HG03575 (cell line): ENCODE results near the gene TSKU.
"Not testable (repeated sequence)": the region's sequence is repeated elsewhere in the genome, so short reads cannot be mapped to it uniquely, and the experiment has no call there.

Experiments
- ATAC-seq: cut with Tn5 transposase; IDR thresholded peaks from one replicate; pipeline ENCODE4 v1.9.1; 2021; ENCODE audit not compliant: unreplicated experiment, insufficient number of reproducible peaks, low FRiP score; ENCODE audit errors: extremely low read depth

TSKU gene

GRCh38 chr11:76808996-76809395 lies 25.8 kb downstream of the TSKU start:
- no peak for ATAC-seq

GRCh38 chr11:76810151-76810853 lies 27.1 kb downstream of the TSKU start:
- ATAC-seq: no peak

GRCh38 chr11:76811259-76811658 lies 28.1 kb downstream of the TSKU start:
- no peak for ATAC-seq

DNA sequence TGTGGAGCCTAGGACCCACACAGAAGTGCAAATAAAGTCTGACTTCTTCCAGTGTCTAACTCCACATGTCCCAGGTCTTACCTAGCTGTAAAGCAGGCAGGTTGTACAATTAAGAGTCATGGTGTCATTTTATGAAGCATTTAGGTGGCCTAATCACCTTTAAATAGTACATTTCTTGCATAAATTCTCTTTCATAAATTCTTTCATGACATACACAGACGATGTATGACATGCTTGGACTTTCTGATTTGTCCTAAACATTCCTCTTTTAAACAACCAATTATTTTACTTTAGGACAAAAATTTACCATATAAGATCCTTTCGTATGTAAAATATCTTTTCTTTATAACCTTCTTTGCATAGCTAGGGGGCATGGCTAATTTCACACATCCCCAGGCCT lies 31.3 kb downstream of the TSKU start:
- no peak for ATAC-seq

GRCh38 chr11:76815678-76816077 lies 32.5 kb downstream of the TSKU start:
- not testable (repeated sequence) for ATAC-seq

GRCh38 chr11:76820184-76820566 lies 37.0 kb downstream of the TSKU start:
- no peak for ATAC-seq

DNA sequence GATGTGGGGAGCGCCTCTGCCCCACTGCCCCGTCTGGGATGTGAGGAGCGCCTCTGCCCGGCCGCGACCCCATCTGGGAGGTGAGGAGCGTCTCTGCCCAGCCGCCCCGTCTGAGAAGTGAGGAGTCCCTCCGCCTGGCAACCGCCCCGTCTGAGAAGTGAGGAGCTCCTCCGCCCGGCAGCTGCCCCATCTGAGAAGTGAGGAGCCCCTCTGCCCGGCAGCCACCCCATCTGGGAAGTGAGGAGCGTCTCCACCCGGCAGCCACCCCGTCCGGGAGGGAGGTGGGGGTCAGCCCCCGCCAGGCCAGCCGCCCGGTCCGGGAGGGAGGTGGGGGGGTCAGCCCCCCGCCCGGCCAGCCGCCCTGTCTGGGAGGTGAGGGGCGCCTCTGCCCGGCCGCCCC lies 38.2 kb downstream of the TSKU start:
- ATAC-seq: not testable (repeated sequence)

DNA sequence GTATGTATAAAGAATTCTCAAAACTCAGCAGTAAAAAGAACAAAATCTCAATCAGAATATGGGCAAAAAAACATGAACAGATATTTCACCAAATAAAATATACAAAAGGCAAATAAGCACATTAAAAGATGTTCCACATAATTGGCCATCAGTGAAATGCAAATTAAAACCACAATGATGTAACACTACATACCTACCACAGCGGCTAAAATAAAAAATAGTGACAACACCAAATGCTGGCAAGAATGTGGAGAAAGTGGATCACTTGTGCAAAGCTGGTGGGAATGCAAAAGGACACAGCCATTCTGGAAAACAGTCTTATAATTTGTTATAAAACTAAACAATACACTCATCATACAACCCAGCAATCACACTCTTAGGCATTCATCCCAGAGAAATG lies 39.2 kb downstream of the TSKU start:
- ATAC-seq: no peak

GRCh38 chr11:76823481-76824028 lies 40.4 kb downstream of the TSKU start:
- no peak for ATAC-seq

- no peak for ATAC-seq
These were observed 41.2 kb downstream of the TSKU start for GRCh38 chr11:76824083-76824939.

GRCh38 chr11:76824980-76825725 lies 42.0 kb downstream of the TSKU start:
- no peak for ATAC-seq

DNA sequence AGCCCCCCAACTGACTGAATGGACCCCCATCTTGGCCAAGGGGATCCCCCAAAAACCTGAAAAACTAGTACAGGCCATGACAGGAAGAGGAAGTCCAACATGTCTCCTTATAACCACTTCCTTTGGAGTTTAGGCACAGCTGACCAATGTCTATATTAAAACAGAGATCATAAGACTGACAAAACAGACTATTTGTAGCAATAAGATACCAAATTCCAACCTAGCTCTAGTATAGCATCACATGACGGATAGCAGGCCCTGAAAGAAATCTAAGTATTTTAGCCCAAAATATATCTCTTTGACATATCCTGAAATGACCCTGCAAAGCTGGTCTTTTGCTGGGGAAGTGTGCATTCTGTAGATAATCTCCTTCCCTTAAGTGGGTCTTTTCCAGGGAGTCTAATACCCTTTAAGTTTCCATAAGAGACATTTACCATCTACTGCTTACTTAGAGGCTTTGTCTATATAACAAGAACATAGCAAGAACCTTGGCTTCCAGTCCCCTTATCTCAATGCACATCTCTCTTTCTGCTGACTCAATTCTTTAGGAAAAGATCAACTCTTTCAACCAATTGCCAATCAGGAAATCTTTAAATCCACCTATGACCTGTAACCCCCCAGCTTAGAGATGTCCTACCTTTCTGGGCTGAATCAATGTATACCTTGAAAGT lies 42.7 kb downstream of the TSKU start:
- no peak for ATAC-seq

GRCh38 chr11:76826508-76826907 lies 43.4 kb downstream of the TSKU start:
- ATAC-seq: not testable (repeated sequence)

GRCh38 chr11:76827005-76827404 lies 43.8 kb downstream of the TSKU start:
- ATAC-seq: not testable (repeated sequence)

DNA sequence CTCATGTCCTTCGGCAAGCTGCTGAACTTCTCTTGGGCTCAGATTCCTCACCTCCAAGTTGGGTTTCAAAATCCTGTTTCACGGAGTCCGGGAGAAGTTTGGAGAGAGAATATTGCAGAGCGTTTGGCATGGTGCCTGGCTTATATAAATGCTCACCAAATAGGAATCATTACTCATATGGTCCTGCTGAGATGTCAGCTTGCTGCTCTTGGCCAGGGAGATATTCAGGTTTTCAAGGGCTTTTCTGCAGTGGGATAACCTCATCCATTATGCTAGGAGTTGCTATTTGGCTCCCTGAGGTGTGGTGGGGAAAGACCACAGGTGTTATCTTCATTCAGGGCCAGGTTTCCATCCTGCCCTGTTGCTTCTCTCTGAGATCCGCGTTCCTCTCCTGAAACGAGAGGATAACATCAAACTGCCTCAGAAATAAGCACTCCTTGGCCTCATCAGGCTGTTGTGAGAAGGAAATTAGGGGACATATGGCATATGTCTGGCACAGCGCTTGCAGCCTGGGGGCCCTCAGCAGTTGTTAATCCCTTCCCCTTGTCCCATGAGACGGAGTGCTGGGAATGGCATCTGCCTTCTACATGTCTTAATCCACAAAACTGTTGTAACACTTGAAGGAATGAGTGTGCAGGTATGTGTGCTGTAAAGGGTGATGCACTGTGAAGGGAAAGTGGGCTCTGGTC lies 47.6 kb downstream of the TSKU start:
- ATAC-seq: no peak

DNA sequence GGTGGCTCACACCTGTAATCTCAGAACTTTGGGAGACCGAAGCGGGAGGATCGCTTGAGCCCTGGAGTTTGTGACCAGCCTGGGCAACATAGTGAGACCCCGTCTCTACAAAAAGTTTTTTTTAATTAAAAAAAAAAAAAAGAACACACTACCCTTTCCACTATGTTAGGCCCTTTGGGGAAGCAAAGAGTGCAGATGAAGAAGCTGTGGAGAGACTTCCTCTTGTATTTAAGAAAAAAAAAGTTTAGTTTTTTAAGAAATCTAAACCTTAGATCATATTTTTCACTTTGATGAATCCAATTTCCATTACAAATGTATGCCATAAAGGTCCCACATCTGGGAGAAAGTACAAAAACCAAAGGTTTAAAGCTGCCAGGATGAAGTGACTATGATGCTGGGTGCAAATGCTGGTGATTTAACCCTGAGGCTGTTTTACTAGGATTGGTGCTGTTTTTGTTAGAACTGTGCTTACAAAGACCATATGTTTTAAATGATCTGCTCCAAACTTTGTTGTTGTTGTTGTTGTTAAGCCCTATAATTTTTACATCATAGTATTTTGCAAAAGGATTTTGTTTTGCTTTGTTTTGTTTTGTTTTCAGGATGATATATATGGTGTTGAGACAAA lies 48.6 kb downstream of the TSKU start:
- no peak for ATAC-seq

- ATAC-seq: no peak
These were observed 49.2 kb downstream of the TSKU start for GRCh38 chr11:76832361-76832760.

GRCh38 chr11:76834151-76834550 lies 51.0 kb downstream of the TSKU start:
- ATAC-seq: no peak
